Activated effector memory CD4-positive, alpha-beta T cell treated with Interleukin-2 at 50 U/mL for 16 hours (primary cell): ENCODE results near the gene ACTN2.

ENCODE experiments used
- DNase-seq: peaks from one replicate; pipeline ENCODE4 v3.0.0-alpha.2; 2020

ACTN2 gene

GRCh38 chr1:236692128-236692527 is 5.8 kb downstream of the ACTN2 start:
- DNase-seq, result no peak

DNA sequence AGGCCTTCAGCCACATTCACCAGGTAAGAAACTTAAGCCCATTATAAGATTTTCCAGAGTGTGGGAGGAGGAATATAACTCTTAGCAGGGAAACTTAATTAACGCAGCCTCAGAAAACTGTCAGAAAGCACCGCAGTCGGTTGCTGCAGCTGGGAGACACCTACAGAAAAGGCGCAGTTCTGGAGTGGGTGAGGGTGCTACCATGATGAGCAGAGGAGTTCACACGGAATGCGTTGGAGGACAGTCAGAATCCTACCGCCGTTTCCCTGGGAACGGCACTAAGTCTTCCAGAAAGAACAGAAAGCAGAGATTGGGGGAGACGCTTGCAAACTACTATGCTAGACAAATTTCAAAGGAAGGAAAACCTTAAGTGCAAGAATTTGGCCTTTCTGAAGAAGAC is 6.4 kb downstream of the ACTN2 start:
- DNase-seq, result no peak

- no peak for DNase-seq
Measured at GRCh38 chr1:236699366-236699765, 13.1 kb downstream of the ACTN2 start.

- DNase-seq, result no peak
Measured at GRCh38 chr1:236700903-236701302, 14.6 kb downstream of the ACTN2 start.

DNA sequence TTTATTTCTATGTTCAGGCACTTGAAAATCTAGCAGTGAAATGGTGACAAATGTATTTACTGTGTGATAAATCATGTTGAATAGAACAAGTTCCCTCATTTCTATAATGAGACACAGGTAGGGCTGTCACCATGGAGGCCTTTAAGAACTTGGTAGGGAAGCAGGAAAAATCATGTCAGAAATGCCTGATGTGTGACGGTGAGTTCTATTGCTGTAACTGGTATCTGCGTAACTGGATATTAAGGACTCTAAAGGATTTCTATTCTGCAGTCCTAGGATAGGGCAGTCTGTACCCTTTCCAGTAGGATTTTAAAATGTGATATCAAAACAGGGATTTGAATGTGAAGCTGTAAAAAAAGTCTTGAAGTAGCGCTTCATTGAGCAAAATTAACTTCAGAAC is 15.5 kb downstream of the ACTN2 start:
- no peak for DNase-seq

- DNase-seq, result no peak
Measured at GRCh38 chr1:236702791-236703394, 16.6 kb downstream of the ACTN2 start.

GRCh38 chr1:236705771-236706170 is 19.5 kb downstream of the ACTN2 start:
- no peak for DNase-seq

DNA sequence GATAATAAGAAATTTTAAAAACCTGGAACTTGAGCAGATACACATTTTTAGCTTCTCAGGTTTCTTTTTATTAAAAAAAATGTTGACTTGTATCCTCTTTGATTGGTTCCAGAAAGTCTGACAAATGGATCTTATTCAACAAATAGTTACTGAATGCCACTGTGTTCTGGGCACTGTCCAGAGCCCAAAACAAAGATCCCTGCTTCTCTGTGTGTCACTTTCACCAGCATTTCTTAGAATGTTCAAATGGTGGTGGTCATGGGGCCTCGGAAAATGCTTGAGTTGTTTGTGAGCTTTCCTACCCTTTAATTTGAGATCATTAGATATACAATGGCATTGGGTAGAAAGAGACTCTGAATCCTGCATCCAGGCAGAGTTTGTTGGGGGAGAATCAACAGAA is 19.9 kb downstream of the ACTN2 start:
- no peak for DNase-seq

GRCh38 chr1:236710328-236710892 is 24.1 kb downstream of the ACTN2 start:
- DNase-seq, result no peak

DNA sequence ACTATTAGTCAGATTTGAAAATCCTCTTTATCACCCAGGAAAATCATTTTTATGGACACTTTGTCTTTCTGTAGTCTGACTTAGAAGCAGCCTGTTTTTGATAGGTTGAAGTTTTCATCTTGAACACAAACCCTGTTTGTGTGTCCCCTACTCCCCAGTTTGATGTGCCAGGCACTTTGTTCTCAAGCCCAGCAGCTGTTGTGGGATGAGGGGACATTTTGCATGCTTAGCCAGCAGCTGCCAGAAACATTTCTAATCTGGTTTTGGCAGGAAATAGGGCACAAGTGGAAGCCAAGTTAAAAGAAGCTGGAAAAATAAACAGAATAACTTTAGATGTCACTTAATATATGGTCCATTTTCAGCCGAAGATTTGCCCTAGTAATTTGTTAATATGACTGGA is 29.9 kb downstream of the ACTN2 start:
- DNase-seq, result no peak

- no peak for DNase-seq
Measured at GRCh38 chr1:236717811-236718210, 31.5 kb downstream of the ACTN2 start.

- no peak for DNase-seq
Measured at GRCh38 chr1:236718328-236718727, 32.0 kb downstream of the ACTN2 start.

DNA sequence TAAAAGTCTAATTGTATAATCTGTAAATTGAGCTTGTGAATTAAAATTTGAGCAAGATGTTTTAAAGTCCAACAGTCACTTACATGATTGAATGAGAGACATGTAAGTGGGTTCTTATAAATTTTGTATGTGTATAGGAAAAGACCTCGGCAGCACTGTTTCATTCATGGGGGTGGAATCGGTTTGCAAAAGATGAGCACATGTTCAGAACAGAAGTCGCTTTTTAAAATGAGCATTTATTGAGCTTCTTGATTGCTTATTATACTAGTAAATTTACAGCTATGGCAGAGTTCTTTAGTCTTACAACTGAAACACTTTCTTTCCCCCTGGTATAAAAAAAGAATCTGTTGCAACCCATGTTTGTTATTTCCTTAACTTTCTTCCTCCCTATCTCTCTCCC is 33.9 kb downstream of the ACTN2 start:
- no peak for DNase-seq

GRCh38 chr1:236720611-236721010 is 34.3 kb downstream of the ACTN2 start:
- DNase-seq, result no peak

GRCh38 chr1:236724049-236724448 is 37.8 kb downstream of the ACTN2 start:
- DNase-seq, result no peak

- DNase-seq, result no peak
Measured at GRCh38 chr1:236724506-236724905, 38.2 kb downstream of the ACTN2 start.

DNA sequence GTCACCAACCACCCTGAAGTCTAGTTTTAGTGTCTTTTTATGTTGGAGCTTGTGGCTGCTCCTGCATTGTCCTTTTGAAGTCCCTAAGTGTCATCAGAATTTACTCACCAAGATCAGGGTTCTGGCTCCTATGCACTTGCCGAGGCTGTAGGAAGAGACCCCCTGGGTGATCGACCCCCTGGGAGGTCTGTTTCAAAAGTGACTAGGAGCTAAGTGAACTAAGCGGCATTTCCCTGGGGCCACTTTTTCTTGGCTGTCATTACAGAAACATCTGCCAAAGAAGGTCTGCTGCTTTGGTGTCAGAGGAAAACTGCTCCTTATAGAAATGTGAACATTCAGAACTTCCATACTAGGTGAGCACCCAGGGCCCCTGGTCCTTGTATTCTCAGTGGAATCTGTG is 39.4 kb downstream of the ACTN2 start:
- no peak for DNase-seq

- no peak for DNase-seq
Measured at GRCh38 chr1:236727521-236727920, 41.2 kb downstream of the ACTN2 start.

DNA sequence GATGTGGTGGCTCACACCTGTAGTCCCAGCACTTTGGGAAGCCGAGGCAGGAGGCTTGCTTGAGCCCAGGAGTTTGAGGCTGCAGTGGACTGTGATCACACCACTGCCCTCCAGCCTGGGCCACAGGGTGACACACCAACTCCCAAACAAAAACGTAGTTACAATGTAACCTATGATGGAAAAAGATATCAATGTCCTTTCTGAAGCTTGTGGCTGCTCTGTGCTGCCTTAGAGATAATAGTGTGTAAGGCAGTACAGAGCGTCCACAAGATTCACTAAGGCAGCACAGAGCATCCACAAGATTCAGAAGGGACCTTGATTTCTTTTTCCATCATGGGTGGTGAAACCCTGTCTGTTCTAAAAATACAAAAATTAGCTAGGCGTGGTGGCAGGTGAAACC is 42.5 kb downstream of the ACTN2 start:
- no peak for DNase-seq

GRCh38 chr1:236733653-236734052 is 47.4 kb downstream of the ACTN2 start:
- no peak for DNase-seq

- no peak for DNase-seq
Measured at GRCh38 chr1:236734141-236734765, 48.0 kb downstream of the ACTN2 start.

DNA sequence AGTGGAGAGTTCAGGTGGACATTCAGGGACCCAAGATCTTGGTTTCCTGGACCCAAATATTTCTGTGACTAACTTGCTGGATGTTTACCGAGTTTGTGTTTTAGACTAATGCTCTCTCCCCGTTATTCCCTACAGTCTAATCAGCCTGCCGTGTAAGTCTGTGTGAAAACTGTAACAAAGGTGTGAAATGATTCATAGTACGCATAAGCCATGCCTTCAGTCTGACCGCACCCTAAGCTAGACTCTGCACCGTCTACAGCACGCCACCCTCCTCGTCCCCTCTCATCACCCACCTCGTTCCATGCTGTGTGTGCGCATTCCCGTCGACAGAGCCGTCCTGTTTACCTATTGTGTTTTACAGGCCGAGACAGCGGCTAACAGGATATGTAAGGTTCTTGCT is 50.5 kb downstream of the ACTN2 start:
- no peak for DNase-seq

DNA sequence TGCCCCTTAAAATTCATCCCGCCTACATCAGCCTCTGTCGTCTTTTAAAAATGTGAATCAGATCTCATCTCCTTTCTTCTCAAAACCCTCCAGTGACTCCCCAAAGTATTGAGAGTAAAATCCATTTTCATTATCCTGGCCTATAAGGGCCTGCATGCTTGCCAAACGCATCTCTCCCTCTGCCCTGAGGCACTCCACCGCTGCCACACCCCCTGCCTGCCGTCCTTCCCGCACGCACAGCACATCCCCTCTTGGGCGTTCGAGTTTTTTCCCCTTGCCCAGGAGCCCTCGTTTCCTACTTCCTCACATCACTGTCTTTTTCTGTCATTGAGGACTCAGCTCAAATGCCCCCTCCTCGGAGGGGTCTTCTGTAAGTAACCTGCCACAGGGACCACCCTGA is 55.5 kb downstream of the ACTN2 start:
- no peak for DNase-seq

DNA sequence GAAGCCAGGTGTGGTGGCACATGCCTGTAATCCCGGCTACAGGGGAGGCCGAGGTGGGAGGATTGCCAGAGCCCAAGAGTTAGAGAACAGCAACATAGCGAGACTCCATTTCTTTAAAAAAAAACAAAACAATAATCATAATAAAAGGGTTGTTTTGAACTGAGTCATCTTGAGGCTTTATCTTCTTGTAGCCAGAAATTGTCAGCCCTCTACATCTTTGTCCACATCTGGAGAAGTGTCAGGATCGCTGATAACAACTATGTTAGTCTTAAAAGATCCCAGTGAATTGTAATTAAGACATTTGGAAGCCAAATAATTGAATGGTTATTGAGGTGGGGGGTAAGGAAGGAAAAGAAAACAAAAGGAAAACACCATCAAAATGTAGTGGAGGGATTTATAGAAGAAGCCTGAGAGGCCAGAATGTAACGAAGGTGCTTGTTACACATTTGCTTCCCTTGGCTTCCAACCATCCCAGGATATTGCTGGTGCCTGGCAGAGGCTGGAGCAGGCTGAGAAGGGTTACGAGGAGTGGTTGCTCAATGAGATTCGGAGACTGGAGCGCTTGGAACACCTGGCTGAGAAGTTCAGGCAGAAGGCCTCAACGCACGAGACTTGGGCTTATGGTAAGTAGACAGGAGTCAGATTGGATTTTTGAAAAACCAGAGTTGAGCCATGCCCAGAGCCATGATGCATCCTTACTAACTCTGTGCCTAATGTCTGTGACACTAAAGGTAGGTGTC is 56.3 kb downstream of the ACTN2 start:
- no peak for DNase-seq
